Endothelial cell (in vitro differentiated cells): ENCODE results near the gene ALDH1A1. TPM values are rescaled to one million over a fixed set of nuclear protein-coding genes. Genes with fewer than 3 reads are reported as not detected.
"Not testable (repeated sequence)": the region's sequence is repeated elsewhere in the genome, so short reads cannot be mapped to it uniquely, and the experiment has no call there.

ENCODE experiments used
- DNase-seq: peaks from one replicate; pipeline ENCODE4 v3.0.0; 2021; ENCODE audit warnings: low spot score
- H3K27ac Mint-ChIP-seq: one replicate; pipeline ENCODE4 v1.8.0; 2021; ENCODE audit warnings: mixed read lengths, inconsistent platforms; ENCODE audit not compliant: unreplicated experiment
- H3K27me3 Mint-ChIP-seq: one replicate; pipeline ENCODE4 v1.8.0; 2021; ENCODE audit warnings: mild to moderate bottlenecking, moderate library complexity, mixed read lengths, inconsistent platforms; ENCODE audit not compliant: unreplicated experiment
- H3K36me3 Mint-ChIP-seq: one replicate; pipeline ENCODE4 v1.8.0; 2021; ENCODE audit warnings: mild to moderate bottlenecking, low read depth, mixed read lengths, inconsistent platforms; ENCODE audit not compliant: unreplicated experiment
- H3K4me1 Mint-ChIP-seq: one replicate; pipeline ENCODE4 v1.8.0; 2021; ENCODE audit warnings: mild to moderate bottlenecking, mixed read lengths, inconsistent platforms; ENCODE audit not compliant: unreplicated experiment
- H3K4me3 Mint-ChIP-seq: one replicate; pipeline ENCODE4 v1.8.0; 2021; ENCODE audit warnings: mild to moderate bottlenecking, mixed read lengths, inconsistent platforms; ENCODE audit not compliant: unreplicated experiment
- H3K9me3 Mint-ChIP-seq: one replicate; pipeline ENCODE4 v1.8.0; 2021; ENCODE audit warnings: mixed read lengths, inconsistent platforms; ENCODE audit not compliant: unreplicated experiment
- CTCF ChIP-seq: fragments of 200-600 bp; sonication (generic); IDR thresholded peaks from one replicate; pipeline ENCODE4 v1.5.0; 2021; ENCODE audit warnings: antibody characterized with exemption; ENCODE audit not compliant: unreplicated experiment
- total RNA-seq: library from RNA; stranded (reverse); fragmentation: NEBNext Ultra II Directional; extraction: Animal tissue kit (Norgen Biotek cat#: 25700); gene quantifications from one replicate; pipeline ENCODE4 v1.2.1, GENCODE V29; 2021; ENCODE audit not compliant: unreplicated experiment

ALDH1A1 gene
- total RNA-seq, 1 donor from 2014 or later, result 7.0 TPM

DNA sequence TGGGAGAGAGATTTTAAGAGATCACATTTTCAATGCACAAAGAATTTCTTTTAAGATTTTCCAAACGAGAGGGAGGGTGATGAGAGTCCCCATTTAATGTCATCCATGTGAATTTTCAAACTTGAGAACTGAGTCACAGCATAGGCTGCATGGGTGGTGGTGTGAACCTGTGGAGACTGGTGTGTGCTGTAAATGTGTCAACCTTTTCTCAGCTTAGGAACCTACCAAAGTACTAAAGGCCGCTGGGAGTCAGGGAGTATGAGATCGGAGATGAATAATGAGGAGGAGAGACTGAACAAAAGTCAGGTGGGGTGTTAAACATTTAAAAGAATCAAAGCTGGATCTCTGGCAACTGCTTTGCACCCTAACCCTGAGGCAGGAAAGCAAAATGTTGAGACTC, 7.5 kb downstream of the ALDH1A1 start:
- Mint-ChIP-seq H3K27me3 (no peaks in the 10 kb centered on the region), H3K4me1 (peaks cover 16% of the 10 kb centered on the region), H3K4me3 (no peak overlapping the region), H3K36me3 (no peaks in the 10 kb centered on the region), H3K27ac (no peak overlapping the region), H3K9me3 (no peaks in the 10 kb centered on the region)
- TF ChIP-seq CTCF, result no peak
- DNase-seq, result no peak

- Mint-ChIP-seq H3K4me1 (peaks cover 14% of the 10 kb centered on the region), H3K27ac (no peak overlapping the region), H3K36me3 (no peaks in the 10 kb centered on the region), H3K27me3 (no peaks in the 10 kb centered on the region), H3K9me3 (no peaks in the 10 kb centered on the region), H3K4me3 (no peak overlapping the region)
- no peak for TF ChIP-seq CTCF
- DNase-seq, result no peak
Measured at GRCh38 chr9:72943844-72944462, 8.9 kb downstream of the ALDH1A1 start.

DNA sequence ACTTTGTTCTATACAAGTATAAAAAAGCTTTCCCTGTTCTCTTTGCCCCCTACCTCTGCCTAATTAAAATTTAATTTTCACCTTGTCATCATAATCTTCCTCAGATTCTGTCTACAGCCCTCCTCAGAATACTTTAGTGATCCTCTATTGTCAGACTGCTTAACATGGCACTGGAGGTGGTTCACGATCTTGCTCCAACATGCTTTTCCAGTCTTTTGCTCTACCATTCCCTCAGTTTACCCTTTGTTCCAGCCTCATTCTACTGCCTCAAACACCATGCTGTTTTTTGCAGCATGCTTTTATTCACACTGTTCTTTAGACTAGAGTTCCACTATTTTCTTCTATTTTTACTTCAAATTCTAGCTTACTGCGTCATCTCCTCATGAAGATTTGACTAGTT, 10.4 kb downstream of the ALDH1A1 start:
- Mint-ChIP-seq H3K36me3 (no peaks in the 10 kb centered on the region), H3K9me3 (no peaks in the 10 kb centered on the region), H3K27ac (no peak overlapping the region), H3K4me1 (peaks cover 5% of the 10 kb centered on the region), H3K4me3 (no peak overlapping the region), H3K27me3 (no peaks in the 10 kb centered on the region)
- no peak for TF ChIP-seq CTCF
- DNase-seq, result no peak

GRCh38 chr9:72939581-72939980, 13.3 kb downstream of the ALDH1A1 start:
- H3K27me3 Mint-ChIP-seq, DNase-seq, H3K9me3 Mint-ChIP-seq, H3K4me1 Mint-ChIP-seq, H3K36me3 Mint-ChIP-seq, H3K27ac Mint-ChIP-seq, H3K4me3 Mint-ChIP-seq: not testable (repeated sequence)

- Mint-ChIP-seq H3K4me1 (no peaks in the 10 kb centered on the region), H3K36me3 (no peaks in the 10 kb centered on the region), H3K4me3 (no peak overlapping the region), H3K27me3 (no peaks in the 10 kb centered on the region), H3K9me3 (no peaks in the 10 kb centered on the region), H3K27ac (no peak overlapping the region)
- DNase-seq, result no peak
- no peak for TF ChIP-seq CTCF
Measured at GRCh38 chr9:72937545-72937944, 15.3 kb downstream of the ALDH1A1 start.
